Chondrocyte (in vitro differentiated cells): Measurements from ENCODE around the gene SV2B. TPM values are rescaled to one million over a fixed set of nuclear protein-coding genes. Genes with fewer than 3 reads are reported as not detected.

Source experiments
- DNase-seq: peaks from one replicate; pipeline ENCODE4 v3.0.0; 2021; ENCODE audit warnings: mixed read lengths, low spot score
- H3K27ac Mint-ChIP-seq: one replicate; pipeline ENCODE4 v1.8.0; 2021; ENCODE audit warnings: mild to moderate bottlenecking, moderate library complexity, mixed read lengths; ENCODE audit not compliant: unreplicated experiment
- H3K27me3 Mint-ChIP-seq: 2 replicates; pipeline ENCODE4 v1.8.0; 2021; ENCODE audit warnings: low read depth, mixed read lengths
- H3K36me3 Mint-ChIP-seq: 2 replicates; pipeline ENCODE4 v1.8.0; 2021; ENCODE audit warnings: low read depth, mixed read lengths
- H3K4me1 Mint-ChIP-seq: 2 replicates; pipeline ENCODE4 v1.8.0; 2021; ENCODE audit warnings: low read depth, mild to moderate bottlenecking, mixed read lengths
- H3K4me3 Mint-ChIP-seq: one replicate; pipeline ENCODE4 v1.8.0; 2021; ENCODE audit warnings: mild to moderate bottlenecking, moderate library complexity, mixed read lengths; ENCODE audit not compliant: unreplicated experiment
- H3K9me3 Mint-ChIP-seq: 2 replicates; pipeline ENCODE4 v1.8.0; 2021; ENCODE audit warnings: low read depth, mixed read lengths
- total RNA-seq: library from RNA; stranded (reverse); gene quantifications from 3 replicates; pipeline ENCODE4 v1.2.1, GENCODE V29; 2021
- TF ChIP-seq, protein P1 (sequence below): fragments of 200-600 bp; sonication (generic); IDR thresholded peaks from 2 replicates; pipeline ENCODE4 v1.5.0; 2021; ENCODE audit warnings: antibody characterized with exemption, mild to moderate bottlenecking, moderate library complexity

SV2B gene
- total RNA-seq, 1 donor from 2014 or later, result not detected

GRCh38 chr15:91196768-91197167, 96.7 kb downstream of the SV2B start:
- Mint-ChIP-seq H3K4me3 (no peak overlapping the region), H3K27ac (no peak overlapping the region), H3K9me3 (no peaks in the 10 kb centered on the region), H3K36me3 (no peaks in the 10 kb centered on the region), H3K27me3 (peaks cover 8% of the 10 kb centered on the region), H3K4me1 (no peaks in the 10 kb centered on the region)
- TF ChIP-seq, protein P1, sequence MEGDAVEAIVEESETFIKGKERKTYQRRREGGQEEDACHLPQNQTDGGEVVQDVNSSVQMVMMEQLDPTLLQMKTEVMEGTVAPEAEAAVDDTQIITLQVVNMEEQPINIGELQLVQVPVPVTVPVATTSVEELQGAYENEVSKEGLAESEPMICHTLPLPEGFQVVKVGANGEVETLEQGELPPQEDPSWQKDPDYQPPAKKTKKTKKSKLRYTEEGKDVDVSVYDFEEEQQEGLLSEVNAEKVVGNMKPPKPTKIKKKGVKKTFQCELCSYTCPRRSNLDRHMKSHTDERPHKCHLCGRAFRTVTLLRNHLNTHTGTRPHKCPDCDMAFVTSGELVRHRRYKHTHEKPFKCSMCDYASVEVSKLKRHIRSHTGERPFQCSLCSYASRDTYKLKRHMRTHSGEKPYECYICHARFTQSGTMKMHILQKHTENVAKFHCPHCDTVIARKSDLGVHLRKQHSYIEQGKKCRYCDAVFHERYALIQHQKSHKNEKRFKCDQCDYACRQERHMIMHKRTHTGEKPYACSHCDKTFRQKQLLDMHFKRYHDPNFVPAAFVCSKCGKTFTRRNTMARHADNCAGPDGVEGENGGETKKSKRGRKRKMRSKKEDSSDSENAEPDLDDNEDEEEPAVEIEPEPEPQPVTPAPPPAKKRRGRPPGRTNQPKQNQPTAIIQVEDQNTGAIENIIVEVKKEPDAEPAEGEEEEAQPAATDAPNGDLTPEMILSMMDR, result no peak
- DNase-seq, result no peak

DNA sequence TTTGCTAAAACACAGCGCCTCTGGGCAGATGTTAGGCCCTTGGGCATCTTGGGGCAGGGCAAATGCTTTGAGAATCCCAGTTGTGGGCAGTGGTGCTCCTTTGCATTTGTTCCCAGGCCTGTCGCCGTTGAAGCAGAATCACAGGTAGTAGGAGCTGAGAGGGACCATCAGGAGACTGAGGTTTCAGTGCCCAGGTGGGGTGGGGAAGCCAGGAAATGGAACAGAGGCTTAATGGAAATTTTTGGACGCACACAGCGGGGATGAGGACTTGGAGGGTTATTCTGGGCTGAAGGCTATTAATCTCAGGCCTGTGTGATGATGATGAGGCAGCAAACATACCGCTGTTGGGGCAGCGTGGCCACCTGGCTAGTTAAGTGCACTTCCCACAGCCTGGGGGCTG, 99.5 kb downstream of the SV2B start:
- H3K27me3 Mint-ChIP-seq, result peaks cover 8% of the 10 kb centered on the region
- H3K4me3 Mint-ChIP-seq, result no peak overlapping the region
- H3K36me3 Mint-ChIP-seq, result no peaks in the 10 kb centered on the region
- H3K4me1 Mint-ChIP-seq, result no peaks in the 10 kb centered on the region
- no peak overlapping the region for H3K27ac Mint-ChIP-seq
- no peaks in the 10 kb centered on the region for H3K9me3 Mint-ChIP-seq
- DNase-seq, result no peak
- TF ChIP-seq, protein P1, result no peak

DNA sequence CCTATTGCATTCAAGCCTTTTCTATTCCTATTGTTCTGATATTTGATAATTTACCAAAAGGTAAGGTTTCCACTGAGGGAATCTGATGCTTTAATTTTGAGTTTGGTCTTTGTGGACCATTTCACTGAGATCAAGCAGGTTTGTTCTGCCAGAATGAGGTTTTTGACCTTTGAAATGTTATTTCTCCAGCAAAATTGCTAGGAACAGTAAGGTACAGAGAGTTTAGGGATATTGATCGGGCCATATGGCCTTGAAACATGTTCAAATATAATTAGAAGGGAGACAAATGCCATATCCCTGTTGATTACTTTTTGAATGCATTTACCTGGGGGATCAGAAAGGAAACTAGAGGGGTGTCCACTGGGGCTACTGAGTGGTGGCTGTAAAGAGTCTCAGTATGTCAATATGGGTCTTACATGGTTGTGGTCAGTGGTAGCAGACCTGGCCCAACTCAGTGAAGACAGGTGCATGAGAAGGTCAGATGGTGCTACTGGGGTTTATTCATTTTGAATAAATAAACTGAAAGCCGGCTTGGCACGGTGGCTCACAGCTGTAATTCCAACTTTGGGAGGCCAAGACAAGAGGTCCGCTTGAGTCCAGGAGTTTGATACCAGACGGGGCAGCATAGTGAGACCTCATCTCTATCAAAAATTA, 100.2 kb downstream of the SV2B start:
- H3K9me3 Mint-ChIP-seq, result no peaks in the 10 kb centered on the region
- TF ChIP-seq, protein P1, result no peak
- no peak overlapping the region for H3K27ac Mint-ChIP-seq
- H3K27me3 Mint-ChIP-seq, result peaks cover 9% of the 10 kb centered on the region
- H3K4me3 Mint-ChIP-seq, result no peak overlapping the region
- no peaks in the 10 kb centered on the region for H3K4me1 Mint-ChIP-seq
- no peak for DNase-seq
- no peaks in the 10 kb centered on the region for H3K36me3 Mint-ChIP-seq

DNA sequence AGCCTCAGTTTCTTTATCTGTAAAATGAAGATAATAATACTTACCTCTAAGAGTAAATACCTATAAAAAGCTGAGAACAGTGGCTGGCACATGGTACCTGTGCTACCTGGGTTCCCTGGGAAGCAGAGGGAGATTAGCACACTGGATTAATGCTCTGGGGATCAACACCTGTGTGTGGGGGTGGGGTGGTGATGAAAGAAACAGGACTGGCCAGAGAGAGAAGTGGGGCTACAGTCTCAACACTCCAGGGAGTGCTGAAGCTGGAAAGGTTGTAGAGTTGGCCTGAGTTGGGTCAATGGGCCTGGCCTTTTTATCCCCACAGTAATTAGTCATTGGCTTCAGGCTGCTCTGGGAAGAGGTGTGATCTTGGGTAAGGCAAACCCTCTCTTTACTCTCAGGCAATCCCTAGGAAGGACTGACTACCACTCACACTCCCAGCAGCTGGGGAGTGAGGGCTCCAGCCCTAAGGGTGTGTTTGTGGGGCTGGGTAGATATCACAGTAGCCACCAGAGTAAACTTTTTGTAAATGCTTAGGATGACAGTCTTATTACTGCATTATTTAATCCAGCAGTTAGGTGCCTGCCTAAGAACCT, 102.5 kb downstream of the SV2B start:
- no peak for DNase-seq
- H3K4me3 Mint-ChIP-seq, result no peak overlapping the region
- no peak overlapping the region for H3K27ac Mint-ChIP-seq
- no peaks in the 10 kb centered on the region for H3K9me3 Mint-ChIP-seq
- TF ChIP-seq, protein P1, result no peak
- H3K4me1 Mint-ChIP-seq, result no peaks in the 10 kb centered on the region
- H3K36me3 Mint-ChIP-seq, result no peaks in the 10 kb centered on the region
- H3K27me3 Mint-ChIP-seq, result peaks cover 14% of the 10 kb centered on the region

DNA sequence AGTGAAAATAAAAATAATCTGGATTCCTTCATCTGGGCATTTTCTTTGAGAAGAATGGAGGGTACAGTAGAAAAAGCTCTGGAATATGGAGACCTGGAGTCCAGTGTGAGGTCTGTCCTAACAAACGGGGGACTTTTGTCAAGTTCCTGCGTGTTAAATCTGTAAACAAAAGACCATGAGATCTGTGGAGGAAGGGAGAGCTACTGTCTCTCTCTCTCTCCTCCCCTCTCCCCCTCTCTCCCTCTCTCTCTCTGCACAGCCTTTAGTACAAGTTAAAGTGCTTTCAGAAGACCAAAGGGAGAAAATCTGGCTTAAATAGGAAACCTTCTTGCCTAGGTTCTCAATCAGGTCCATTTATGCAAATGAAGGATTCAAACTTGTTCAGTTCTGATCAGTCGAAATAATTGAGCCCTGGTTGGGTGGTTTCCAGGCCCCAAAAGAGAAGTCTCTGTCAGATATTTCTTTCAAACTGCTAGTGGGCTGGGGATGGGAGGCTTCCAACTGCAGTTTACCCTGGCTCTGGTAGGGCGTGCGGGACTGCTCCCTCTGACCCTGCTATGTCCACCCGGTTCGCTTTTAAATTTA, 103.7 kb downstream of the SV2B start:
- Mint-ChIP-seq H3K4me3 (no peak overlapping the region), H3K9me3 (no peaks in the 10 kb centered on the region), H3K27me3 (peaks cover 16% of the 10 kb centered on the region), H3K36me3 (no peaks in the 10 kb centered on the region), H3K27ac (no peak overlapping the region), H3K4me1 (no peaks in the 10 kb centered on the region)
- TF ChIP-seq, protein P1, result no peak
- DNase-seq, result no peak
